ENCODE measurements around the gene PHF1.
"Not testable (repeated sequence)": the region's sequence is repeated elsewhere in the genome, so short reads cannot be mapped to it uniquely, and the experiment has no call there.

The PHF1 gene

GRCh38 chr6:33410711-33411631 lies at the start of gene PHF1:
Gene PHF1, plus strand, starts transcription at chr6:33411014. Its CDS starts 1,250 bp downstream, at chr6:33412264.
- peak; percentile 93 for DNase-seq

DNA sequence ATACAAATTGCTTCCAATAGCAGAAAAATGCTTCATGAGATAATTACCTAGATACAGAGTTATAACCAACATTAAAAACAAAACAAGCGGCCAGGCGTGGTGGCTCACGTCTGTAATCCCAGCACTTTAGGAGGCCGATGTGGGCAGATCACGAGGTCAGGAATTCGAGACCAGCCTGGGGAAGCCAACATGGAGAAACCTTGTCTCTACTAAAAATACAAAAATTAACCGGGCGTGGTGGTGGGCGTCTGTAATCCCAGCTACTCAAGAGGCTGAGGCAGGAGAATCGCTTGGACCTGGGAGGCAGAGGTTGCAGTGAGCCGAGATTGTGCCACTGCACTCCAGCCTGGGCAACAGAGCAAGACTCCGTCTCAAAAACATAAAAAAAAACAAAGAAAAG lies 47.3 kb upstream of the PHF1 start:
- DNase-seq, result not testable (repeated sequence)

- DNase-seq, result not testable (repeated sequence)
Observed at GRCh38 chr6:33364475-33365205, 46.2 kb upstream of the PHF1 start.

DNA sequence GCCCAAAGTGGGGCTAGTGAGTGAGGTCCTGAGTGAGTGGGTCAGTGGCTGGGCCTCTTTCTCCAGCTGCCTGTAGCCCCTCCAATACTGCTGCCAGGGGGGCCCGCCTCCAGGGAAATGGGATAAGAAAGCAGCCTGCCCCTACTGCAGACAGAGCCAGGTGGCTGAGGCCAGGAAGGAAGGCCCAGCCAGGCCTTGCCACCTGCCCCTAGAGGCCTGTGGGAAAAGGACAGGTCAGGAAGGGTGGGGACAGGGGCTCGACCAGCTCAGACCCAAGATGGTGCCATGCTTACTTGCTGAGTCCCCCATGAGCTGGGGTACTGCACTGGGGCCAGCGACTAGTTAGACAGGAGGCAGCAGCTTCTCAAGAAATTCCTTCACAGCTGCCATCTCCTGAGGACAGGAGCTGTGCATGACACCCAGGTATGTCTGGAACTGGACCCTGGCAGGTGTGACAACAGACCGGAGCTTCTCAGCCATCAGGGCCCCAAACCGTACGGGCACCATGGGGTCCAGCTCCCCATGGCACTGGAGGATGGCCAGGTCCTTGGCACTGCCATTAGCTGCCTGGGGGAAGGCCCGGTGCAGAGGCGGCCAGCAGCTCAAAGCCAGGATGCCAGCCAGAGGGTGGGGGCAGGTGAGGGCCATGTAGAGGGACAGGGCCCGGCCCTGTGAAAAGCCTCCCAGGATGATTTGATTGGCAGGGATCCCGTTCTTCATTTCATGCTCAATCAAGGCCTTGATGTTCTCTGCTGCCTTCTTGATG lies 45.4 kb upstream of the PHF1 start:
- DNase-seq, result not testable (repeated sequence)

DNA sequence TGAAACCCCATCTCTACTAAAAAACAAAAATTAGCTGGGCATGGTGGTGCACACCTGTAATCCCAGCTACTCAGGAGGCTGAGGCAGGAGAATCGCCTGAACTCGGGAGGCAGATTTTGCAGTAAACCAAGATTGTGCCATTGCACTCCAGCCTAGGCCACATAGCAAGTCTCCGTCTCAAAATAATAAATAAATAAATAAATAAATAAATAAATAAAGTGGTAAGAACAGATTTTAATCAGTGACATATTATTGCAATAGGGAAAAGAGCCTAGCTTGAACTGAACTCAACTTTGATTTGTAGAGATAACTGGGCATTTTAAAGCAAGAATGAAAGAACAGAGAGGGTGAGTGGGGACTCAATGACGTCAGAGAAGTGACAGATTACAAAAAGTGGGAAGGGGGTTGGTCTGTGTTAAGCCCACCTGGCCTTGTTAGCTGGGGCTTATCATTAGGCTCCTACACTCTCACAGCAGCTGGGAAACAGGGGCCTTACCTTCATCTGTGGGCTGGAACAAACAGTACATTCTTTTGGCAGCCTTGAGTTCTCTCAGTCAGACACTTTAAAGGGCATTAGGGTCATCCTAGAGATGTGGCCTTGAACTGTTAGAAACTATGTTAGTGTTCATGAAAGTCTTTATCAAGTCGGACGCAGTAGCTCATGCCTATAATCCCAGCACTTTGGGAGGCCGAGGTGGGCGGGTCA lies 43.7 kb upstream of the PHF1 start:
- no peak for DNase-seq

DNA sequence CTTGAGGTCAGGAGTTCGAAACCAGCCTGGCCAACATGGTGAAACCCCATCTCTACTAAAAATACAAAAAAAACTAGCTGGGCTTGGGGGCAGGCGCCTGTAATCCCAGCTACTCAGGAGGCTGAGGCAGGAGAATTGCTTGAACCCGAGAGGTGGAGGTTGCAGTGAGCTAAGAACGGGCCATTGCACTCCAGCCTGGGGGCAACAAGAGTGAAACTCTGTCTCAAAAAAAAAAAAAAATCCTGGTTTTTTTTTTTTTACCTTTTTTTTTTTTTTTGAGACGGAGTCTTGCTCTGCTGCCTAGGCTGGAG lies 43.1 kb upstream of the PHF1 start:
- DNase-seq, result not testable (repeated sequence)

- not testable (repeated sequence) for DNase-seq
Observed at GRCh38 chr6:33371901-33372300, 38.9 kb upstream of the PHF1 start.

DNA sequence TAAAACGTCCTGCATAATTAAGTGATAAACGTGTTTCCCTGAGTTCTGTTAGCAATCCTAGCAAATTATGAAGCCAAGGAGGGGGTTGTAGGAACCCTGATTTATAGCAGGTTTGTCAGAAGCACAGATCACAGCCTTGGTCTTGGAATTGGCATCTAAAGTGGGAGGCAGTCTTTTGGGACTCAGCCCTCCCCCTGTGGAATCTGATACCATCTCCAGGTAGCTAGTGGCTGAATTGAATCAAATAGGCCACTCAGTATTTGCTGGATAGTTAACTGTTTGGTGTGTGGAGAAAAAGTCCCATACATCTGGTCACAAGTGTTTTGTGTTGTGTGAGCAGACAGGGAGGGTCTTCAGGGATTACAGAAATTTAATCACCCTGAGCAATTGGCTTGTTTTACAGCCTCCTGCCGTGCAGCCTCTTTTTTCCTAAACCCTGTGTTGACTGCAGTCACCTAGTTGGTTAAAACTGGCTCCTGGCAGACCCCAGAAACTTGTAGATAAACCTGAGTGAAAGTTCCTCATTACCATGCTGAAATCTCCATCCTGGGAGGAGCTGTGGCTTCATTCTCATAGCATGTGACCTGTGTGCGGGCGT lies 38.2 kb upstream of the PHF1 start:
- DNase-seq, result no peak

DNA sequence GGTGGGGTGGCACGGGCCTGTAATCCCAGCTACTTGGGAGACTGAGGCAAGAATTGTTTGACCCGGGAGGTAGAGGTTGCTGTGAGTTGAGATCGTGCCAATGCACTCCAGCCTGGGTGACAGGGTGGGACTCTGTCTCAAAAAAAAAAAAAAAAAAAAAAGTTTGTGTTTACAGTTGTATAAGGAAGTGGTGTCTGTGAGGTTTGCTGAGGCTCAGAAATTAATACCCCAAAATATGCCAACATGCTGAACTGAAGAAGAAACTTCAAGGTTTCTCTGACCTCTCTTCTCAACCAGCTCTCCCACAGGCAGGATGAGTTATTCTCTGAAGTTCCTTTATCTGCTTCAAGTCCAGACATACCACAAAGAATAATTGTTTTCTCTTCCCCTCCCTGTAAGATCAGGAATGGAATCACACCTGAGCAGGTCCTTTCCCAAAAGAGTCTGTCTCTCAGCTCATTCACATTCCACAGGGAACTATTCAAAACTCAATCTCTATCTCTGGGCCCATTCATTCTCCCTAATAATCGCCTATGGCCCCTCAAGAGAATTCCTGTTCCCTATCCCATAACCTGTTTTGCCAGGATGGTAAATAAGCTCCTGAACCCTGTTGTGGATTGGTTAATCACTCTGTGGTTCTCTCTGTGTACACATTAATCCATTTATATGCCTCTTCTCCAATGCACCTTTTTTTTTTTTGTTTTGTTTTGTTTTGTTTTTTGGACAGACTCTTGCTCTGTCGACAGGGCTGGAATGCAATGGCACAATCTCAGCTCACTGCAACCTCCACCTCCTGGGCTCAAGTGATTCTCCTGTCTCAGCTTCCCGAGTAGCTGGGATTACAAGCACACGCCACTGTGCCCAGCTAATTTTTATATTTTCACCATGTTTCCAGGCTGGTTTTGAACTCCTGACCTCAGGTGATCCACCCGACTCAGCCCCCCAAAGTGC lies 36.6 kb upstream of the PHF1 start:
- DNase-seq, result no peak

DNA sequence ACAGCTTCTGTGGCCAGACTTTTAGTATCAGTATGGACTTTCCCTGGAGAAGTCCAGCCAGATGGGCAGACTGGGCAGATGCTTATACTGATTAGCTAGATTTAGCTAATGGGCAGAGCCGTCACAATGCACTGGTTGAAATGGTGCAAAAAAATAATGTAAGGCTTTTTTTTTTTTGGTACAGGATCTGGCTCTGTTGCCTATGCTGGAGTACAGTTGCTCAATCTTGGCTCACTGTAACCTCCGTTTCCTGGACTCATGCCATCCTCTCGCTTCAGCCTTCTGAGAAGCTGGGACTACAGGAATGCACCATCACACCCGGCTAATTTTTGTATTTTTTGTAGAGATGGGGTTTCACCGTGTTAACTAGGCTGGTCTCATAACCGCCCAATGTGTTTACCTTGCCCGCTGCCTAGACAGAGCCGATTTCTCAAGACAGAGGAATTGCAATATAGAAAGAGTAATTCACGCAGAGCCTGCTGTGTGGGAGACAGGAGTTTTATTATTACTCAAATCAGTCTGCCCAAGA lies 35.6 kb upstream of the PHF1 start:
- no peak for DNase-seq

DNA sequence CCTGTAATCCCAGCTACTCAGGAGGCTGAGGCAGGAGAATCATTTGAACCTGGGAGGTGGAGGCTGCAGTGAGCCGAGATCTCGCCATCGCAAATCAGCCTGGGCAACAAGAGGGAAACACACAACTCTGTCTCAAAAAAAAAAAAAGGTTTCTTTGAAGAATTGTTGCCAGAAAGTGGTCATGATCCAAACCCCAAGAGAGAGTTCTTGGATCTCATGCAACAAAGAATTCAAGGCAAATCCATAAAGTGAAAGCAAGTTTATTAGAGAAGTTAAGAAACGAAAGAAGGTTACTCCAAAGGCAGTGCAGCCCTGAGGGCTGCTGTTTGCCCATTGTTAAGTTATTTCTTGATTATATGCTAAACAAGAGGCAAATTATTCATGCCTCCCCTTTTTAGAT lies 33.6 kb upstream of the PHF1 start:
- DNase-seq, result no peak

DNA sequence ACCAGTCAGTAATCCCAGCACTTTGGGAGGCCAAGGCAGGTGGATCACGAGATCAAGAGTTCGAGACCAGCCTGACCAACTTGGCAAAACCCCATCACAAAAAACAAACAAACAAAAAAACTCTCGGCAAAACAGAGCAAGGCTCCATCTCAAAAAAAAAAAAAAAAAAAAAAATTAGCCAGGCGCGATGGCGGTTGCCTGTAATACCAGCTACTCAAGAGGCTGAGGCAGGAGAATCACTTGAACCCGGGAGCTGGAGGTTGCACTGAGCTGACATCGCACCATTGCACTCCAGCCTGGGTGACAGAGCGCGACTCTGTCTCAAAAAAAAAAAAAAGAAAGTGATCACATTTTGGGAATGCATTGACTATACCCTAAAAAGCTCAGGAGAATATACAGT lies 31.6 kb upstream of the PHF1 start:
- not testable (repeated sequence) for DNase-seq

- no peak for DNase-seq
Observed at GRCh38 chr6:33380272-33380981, 30.4 kb upstream of the PHF1 start.

DNA sequence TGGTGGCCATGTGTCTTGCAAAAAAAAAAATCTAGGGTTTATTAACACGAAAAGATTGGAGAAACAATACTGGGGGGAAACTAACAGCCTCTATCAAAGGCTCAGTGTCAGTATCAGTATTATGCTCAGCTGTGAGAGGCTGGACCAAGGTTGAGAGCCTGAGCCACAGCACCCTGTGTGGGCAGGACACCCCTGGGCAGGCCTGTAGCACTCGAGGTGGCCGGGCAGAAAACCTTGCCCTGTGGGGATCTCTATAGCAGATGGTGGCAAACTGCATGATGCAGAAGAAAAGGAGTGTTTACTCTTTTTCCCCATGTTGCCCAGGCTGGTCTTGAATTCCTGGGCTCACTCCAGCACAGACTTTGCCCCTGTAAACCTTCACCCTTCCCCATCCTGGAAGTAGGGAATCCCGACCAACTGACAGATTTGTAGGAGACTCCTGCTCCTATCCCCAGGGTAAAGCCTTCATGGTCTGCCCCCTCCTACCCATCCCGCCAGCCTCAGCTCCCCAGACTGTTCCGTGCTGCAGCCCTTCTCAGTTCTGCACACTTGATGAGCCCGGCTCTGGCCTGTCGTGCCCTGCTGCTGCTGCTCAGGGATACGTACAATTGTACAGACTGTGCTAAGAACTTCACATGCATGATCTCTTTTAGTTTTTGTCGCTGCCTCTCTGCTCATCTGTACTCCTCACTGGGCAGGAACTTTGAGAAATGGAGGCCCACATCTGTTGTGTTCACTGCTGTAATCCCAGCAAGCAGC lies 27.2 kb upstream of the PHF1 start:
- DNase-seq, result no peak

GRCh38 chr6:33384581-33385020 lies 26.2 kb upstream of the PHF1 start:
- DNase-seq, result no peak

DNA sequence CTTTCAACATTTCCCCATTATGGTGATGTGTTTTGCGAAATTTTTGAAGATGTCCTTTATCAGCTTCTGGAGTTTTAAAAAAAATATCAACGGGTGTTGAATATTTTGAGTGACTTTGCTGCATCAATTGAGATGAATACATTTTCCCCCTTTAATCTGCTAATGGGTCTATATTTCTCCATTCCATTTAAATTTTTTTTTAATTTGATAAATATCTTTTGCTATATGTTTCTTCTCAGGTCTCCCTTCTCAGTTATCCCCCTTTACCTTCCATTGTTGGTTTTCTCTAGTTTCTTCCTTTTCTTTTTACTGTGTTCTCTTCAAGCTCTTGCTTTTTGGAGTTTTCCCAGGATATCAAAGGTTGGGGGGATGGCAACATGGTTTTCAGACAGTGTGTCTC lies 20.6 kb upstream of the PHF1 start:
- DNase-seq, result no peak

- no peak for DNase-seq
Observed at GRCh38 chr6:33390767-33391277, 20.0 kb upstream of the PHF1 start.

- peak; percentile 100 for DNase-seq
Observed at GRCh38 chr6:33391278-33391921, 19.4 kb upstream of the PHF1 start, which contains the start of gene KIFC1. Gene KIFC1, plus strand, starts transcription at chr6:33391823. Its CDS starts 163 bp downstream, at chr6:33391986.

Measured in CD4-positive, alpha-beta T cell treated with Interferon gamma for 1 hour (primary cell).